Colonic mucosa (tissue), 4 donors: Measurements from ENCODE around the gene SCN5A. TPM values are rescaled to one million over a fixed set of nuclear protein-coding genes. Genes with fewer than 3 reads are reported as not detected.

ENCODE experiments used
- DNase-seq: peaks from one replicate; pipeline ENCODE4 v3.0.0-alpha.2; 2020
- H3K27ac ChIP-seq: fragments of 200-600 bp; one replicate; pipeline ENCODE4 v1.8.0; 2021
- H3K27me3 ChIP-seq: fragments of 200-600 bp; one replicate; pipeline ENCODE4 v1.8.0; 2021
- H3K36me3 ChIP-seq: fragments of 200-600 bp; one replicate; pipeline ENCODE4 v1.8.0; 2021
- H3K4me1 ChIP-seq: fragments of 200-600 bp; one replicate; pipeline ENCODE4 v1.8.0; 2021; ENCODE audit warnings: mild to moderate bottlenecking
- H3K4me3 ChIP-seq: fragments of 200-600 bp; one replicate; pipeline ENCODE4 v1.8.0; 2021
- H3K9ac ChIP-seq, 2 donors: one replicate each; pipeline ENCODE4 v1.7.0; 2013; ENCODE audit warnings: control low read depth in 2 of 2, low read depth in 2 of 2, low read length in 2 of 2
- H3K9me3 ChIP-seq: fragments of 200-600 bp; one replicate; pipeline ENCODE4 v1.8.0; 2021
- intact Hi-C: fragments of 100-400 bp; cut with DNase I; formaldehyde crosslinking; loops from one replicate; pipeline ENCODE4 v1.14.1; 2022
- total RNA-seq, 2 donors: library from RNA; stranded (reverse); fragmentation: NEBNext Ultra II Directional in 1 of 2; extraction: Animal tissue kit (Norgen Biotek cat#: 25700) in 1 of 2; gene quantifications; one replicate each; pipeline ENCODE4 v1.2.1, GENCODE V29; 2021
- TF ChIP-seq, protein P1 (sequence below): fragments of 200-600 bp; IDR thresholded peaks from one replicate; pipeline ENCODE4 v1.8.0; 2022; ENCODE audit warnings: antibody characterized with exemption, mild to moderate bottlenecking
- donor health status: healthy.
- donor health status: DM: no; HTN: no; CAD: no.
- donor health status: DM: no; HTN: no; CAD: no.

Gene SCN5A
- total RNA-seq, 2 donors from 2014 or later, result 0.32 to 0.45 TPM

DNA sequence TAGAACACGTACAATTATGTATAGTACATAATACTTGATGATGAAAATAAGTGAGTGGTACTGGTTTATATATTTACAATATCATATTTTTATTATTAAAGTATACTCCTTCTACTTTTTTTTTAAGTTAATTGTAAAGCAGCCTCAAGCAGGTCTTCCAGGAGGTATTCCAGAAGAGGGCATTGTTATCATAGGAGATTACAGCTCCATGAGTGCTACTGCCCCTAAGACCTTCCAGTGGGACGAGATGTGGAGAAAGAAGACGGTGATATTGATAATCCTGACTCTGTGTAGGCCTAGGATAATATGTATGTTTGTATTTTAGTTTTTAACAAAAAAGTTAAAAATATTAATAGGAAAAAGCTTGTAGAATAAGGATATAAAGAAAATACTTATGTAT lies 40.3 kb upstream of the SCN5A start:
- Histone ChIP-seq H3K9ac (no peak overlapping the region), H3K9me3 (no peaks in the 10 kb centered on the region), H3K4me3 (no peak overlapping the region), H3K27ac (no peak overlapping the region), H3K36me3 (no peaks in the 10 kb centered on the region), H3K27me3 (no peaks in the 10 kb centered on the region), H3K4me1 (no peaks in the 10 kb centered on the region)
- TF ChIP-seq, protein P1, sequence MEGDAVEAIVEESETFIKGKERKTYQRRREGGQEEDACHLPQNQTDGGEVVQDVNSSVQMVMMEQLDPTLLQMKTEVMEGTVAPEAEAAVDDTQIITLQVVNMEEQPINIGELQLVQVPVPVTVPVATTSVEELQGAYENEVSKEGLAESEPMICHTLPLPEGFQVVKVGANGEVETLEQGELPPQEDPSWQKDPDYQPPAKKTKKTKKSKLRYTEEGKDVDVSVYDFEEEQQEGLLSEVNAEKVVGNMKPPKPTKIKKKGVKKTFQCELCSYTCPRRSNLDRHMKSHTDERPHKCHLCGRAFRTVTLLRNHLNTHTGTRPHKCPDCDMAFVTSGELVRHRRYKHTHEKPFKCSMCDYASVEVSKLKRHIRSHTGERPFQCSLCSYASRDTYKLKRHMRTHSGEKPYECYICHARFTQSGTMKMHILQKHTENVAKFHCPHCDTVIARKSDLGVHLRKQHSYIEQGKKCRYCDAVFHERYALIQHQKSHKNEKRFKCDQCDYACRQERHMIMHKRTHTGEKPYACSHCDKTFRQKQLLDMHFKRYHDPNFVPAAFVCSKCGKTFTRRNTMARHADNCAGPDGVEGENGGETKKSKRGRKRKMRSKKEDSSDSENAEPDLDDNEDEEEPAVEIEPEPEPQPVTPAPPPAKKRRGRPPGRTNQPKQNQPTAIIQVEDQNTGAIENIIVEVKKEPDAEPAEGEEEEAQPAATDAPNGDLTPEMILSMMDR, result no peak
- intact Hi-C loops, result no loop called here
- no peak for DNase-seq

DNA sequence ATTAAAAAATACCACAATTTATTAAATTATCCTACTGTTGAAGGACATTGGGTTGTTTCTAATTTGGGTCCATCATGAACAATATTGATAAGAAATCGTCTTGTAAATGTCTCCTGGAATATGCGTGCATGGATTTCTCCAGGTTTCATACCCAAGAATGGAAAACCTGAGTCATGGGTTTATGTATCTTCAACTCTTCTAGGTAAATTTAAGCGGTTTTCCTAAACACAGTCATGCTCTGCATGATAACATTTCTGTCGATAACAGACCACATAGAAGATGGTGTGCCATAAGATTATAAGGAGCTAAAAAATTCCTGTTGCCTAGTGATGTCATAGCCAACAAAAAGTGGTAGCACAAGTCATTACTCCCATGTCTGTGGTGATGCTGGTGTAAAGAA lies 39.9 kb upstream of the SCN5A start:
- Histone ChIP-seq H3K4me1 (no peaks in the 10 kb centered on the region), H3K27me3 (no peaks in the 10 kb centered on the region), H3K36me3 (no peaks in the 10 kb centered on the region), H3K9ac (no peak overlapping the region), H3K9me3 (no peaks in the 10 kb centered on the region), H3K27ac (no peak overlapping the region), H3K4me3 (no peak overlapping the region)
- DNase-seq, result no peak
- intact Hi-C loops, result no loop called here
- TF ChIP-seq, protein P1, result no peak

DNA sequence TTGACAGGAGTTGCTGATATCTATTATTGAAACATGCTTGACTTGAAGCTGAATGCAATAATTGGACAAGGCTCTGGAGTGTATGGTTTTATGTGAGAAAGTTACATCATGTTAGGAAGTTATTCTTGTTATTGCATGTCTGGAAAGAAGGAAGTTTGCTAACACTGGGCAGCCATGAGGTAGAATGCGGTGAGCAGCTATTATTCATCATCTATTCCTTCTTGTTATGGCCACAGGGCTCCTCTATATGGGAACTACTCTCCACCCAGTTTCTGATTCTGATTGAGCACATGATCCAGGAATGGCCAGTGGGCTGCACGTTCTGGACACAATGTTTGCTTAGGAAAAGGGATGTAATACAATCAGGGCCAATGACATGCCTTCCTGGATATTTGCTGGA lies 37.8 kb upstream of the SCN5A start:
- H3K9me3 ChIP-seq, result no peaks in the 10 kb centered on the region
- TF ChIP-seq, protein P1, result no peak
- intact Hi-C loops, result no loop called here

DNA sequence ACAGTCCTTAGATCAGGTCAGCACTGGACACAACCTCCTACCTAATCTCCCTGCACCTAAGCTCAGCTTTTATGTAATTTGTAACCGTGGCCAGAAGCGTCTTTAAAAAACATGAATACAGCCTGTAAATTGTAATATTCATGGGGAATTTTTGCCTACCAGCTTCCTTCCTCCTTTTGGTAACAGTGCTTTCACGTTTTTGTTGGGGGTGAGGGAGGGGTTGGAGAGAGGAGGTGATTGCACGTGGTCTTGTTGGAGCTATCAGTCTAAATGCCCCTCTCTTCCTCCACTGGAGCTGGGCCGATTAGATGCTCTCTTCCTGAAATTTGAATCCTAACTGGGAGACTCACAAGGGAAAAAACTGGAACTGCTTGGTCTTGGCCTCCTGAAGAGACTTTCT lies 35.1 kb upstream of the SCN5A start:
- H3K4me3 ChIP-seq, result no peak overlapping the region
- TF ChIP-seq, protein P1, result no peak
- H3K9ac ChIP-seq, result no peak overlapping the region
- H3K9me3 ChIP-seq, result no peaks in the 10 kb centered on the region
- H3K27me3 ChIP-seq, result no peaks in the 10 kb centered on the region
- H3K4me1 ChIP-seq, result no peaks in the 10 kb centered on the region
- no peaks in the 10 kb centered on the region for H3K36me3 ChIP-seq
- intact Hi-C loops, result no loop called here
- no peak overlapping the region for H3K27ac ChIP-seq
- no peak for DNase-seq

More for the DNA sequence above, 37.8 kb upstream of the SCN5A start:
- Histone ChIP-seq H3K9ac (no peak overlapping the region), H3K4me1 (no peaks in the 10 kb centered on the region), H3K27me3 (no peaks in the 10 kb centered on the region), H3K4me3 (no peak overlapping the region), H3K27ac (no peak overlapping the region), H3K36me3 (no peaks in the 10 kb centered on the region)
- DNase-seq, result no peak

DNA sequence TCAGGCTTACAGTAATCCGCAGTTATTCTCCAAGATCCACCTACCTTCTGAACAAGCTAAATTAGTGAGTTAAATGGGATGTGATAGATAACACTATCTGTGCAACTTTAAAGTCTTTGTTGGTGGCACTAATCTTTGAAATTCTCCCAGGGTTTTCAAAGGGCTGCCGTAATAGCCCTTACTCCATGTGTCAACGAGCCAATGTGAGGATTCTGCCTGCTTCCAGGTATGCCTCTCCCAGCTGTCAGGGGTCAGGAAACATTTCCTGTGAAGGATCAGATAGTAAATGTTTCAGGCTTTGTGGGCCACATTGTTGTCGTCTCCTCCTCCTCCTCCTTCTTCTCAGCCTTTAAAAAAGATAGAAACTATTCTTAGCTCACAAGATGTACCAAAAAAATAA lies 20.2 kb upstream of the SCN5A start:
- no peaks in the 10 kb centered on the region for H3K36me3 ChIP-seq
- H3K4me1 ChIP-seq, result no peaks in the 10 kb centered on the region
- TF ChIP-seq, protein P1, result no peak
- H3K9ac ChIP-seq, result no peak overlapping the region
- no peak for DNase-seq
- H3K4me3 ChIP-seq, result no peak overlapping the region
- no peak overlapping the region for H3K27ac ChIP-seq
- intact Hi-C loops, result no loop called here
- no peaks in the 10 kb centered on the region for H3K9me3 ChIP-seq
- no peaks in the 10 kb centered on the region for H3K27me3 ChIP-seq

DNA sequence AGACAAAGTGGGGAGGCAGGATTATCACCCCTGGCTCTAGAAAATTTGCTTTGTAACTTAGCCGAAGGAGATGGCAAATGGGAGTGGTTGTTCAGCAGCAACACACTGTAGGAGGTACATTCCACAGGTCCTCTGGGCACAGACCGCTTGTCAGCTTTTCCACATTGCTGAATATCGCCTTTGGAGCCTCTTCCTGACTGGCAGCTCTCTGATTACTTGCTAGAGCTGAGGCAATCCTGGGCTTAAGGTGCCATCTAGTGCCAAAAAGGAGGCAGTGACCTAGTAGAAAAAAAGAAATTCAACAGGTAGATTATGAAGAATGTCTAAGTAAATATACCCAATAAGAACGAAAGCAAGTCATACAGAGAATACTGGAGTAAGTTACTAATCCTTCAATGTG lies 13.1 kb upstream of the SCN5A start:
- H3K4me3 ChIP-seq, result no peak overlapping the region
- H3K9ac ChIP-seq, result no peak overlapping the region
- no peak overlapping the region for H3K27ac ChIP-seq
- intact Hi-C loops, result no loop called here
- no peaks in the 10 kb centered on the region for H3K27me3 ChIP-seq
- H3K9me3 ChIP-seq, result no peaks in the 10 kb centered on the region
- DNase-seq, result no peak
- H3K36me3 ChIP-seq, result no peaks in the 10 kb centered on the region
- TF ChIP-seq, protein P1, result peak; percentile 28
- no peaks in the 10 kb centered on the region for H3K4me1 ChIP-seq
